Measurements from ENCODE around the gene STON2. TPM values are rescaled to one million over a fixed set of nuclear protein-coding genes. Genes with fewer than 3 reads are reported as not detected.

The STON2 gene
- total RNA-seq, 4 donors from 2014 or later, result 10.5 to 37.4 (median 14.8) TPM

DNA sequence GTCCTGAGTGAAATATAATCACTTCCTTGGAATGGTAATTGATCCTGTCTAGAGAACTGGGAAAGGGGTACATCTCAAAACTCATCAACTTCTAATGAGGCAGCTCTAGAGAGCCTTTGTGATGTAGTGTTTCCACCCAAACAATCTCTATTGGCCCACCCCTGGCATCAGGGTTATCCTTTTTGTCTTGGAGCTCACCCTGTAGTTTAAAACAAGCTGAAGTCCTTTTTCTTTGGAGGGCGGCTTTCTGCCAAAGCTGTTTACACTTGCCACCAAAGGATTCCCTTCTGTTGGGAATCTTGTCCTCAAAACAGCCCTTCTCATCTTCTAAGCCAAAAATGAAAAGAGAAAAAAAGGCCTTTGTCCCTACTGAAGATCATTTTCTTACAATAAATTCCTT is 118.8 kb downstream of the STON2 start:
- TF ChIP-seq, protein P1, sequence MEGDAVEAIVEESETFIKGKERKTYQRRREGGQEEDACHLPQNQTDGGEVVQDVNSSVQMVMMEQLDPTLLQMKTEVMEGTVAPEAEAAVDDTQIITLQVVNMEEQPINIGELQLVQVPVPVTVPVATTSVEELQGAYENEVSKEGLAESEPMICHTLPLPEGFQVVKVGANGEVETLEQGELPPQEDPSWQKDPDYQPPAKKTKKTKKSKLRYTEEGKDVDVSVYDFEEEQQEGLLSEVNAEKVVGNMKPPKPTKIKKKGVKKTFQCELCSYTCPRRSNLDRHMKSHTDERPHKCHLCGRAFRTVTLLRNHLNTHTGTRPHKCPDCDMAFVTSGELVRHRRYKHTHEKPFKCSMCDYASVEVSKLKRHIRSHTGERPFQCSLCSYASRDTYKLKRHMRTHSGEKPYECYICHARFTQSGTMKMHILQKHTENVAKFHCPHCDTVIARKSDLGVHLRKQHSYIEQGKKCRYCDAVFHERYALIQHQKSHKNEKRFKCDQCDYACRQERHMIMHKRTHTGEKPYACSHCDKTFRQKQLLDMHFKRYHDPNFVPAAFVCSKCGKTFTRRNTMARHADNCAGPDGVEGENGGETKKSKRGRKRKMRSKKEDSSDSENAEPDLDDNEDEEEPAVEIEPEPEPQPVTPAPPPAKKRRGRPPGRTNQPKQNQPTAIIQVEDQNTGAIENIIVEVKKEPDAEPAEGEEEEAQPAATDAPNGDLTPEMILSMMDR (IDR thresholded peaks at IDR 0.05; ENCODE audit: low read depth), result no peak

DNA sequence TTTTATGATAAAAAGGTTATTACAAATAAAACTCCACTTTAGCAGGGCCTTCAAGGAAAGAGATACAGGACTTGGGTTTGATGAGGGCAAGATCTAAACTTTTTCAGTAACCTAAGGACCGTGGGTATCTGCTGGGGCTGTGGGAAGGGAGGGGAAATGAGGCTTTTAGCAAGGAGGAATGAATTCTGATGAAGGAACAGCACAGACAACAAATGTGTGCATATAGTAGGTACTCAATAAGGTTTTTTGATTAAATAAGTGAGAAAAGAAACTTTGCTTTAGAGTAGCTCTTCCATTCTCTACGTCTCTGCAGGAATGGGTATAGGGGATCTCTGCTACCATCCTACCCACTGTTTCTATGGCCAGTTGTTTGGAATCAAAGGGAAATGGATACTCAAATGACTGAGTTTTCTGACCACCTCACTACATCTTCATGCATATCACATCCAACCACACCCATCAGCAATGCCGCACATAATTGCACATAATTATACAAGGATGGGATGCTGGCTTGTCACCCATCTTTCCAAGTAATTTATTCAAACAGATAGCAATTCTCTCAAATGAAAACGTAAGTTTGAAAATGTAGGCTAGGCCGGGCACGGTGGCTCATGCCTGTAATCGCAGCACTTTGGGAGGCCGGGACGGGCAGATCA is 119.9 kb downstream of the STON2 start:
- TF ChIP-seq, protein P1 (IDR thresholded peaks at IDR 0.05; ENCODE audit: low read depth), result no peak

DNA sequence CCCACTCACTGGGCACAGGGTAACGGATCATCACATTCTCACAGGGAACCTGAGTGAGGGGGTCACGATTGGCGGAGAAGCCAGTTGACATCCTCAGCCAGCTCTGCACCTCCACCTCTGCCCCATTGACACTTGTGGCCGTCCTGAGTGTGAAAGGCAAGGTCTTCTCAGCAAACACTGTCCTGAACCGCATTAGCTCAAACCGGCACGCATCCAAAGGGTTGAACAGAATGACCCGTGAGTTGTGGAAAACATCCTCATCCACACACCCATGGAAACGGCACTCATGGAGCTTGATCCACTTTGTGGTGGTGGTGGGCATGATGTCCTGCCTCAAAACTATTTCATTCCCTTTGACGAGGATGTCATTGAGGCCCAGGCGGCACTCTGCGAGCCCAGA is 123.0 kb downstream of the STON2 start:
- TF ChIP-seq, protein P1 (IDR thresholded peaks at IDR 0.05; ENCODE audit: low read depth), result no peak

DNA sequence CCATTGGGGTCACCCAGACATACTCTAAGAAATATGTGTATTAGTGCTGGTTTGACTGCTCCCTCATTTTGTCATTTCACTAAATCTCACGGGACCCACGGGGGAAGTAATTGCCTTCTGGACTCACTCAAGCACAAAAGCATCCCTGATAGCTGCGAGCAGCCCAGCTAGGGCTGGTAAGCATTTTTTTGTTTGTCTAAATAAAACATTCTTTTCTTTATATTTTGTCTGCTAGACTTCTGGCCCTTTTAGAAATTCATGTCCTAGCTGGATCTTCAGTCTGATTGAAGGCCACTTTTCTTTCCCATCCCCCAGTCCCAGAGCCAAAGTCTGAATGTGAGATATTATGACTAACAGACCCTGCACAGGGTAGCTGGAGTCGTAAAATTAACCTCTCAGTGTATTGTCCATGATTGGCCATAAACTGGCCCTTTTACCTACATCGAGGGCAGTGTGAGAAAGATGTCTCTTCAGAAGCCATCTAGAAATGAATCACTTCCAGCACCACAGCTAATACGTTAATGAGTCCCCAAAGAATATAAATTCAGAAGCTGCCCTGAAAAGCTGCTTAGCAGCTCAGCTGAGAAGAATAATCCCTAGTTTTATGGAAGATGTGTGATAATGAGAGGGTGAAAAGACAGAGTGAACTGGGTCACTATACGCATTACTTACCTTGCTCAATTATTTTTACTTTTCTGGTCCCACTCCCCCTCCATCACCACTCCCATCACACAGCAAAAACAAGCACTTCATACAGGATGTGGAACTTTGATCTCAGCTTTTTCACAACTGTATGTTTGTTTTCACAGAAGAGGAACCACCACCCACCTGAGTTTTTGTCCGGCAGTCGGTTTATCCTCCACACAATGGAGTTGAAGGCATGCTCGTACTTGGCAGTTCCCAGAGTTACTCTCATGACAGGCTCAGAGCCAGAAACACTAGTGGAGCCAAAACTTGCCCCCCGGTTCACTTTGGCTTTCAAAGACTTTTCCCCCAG is 123.8 kb downstream of the STON2 start:
- TF ChIP-seq, protein P1 (IDR thresholded peaks at IDR 0.05; ENCODE audit: low read depth), result no peak

DNA sequence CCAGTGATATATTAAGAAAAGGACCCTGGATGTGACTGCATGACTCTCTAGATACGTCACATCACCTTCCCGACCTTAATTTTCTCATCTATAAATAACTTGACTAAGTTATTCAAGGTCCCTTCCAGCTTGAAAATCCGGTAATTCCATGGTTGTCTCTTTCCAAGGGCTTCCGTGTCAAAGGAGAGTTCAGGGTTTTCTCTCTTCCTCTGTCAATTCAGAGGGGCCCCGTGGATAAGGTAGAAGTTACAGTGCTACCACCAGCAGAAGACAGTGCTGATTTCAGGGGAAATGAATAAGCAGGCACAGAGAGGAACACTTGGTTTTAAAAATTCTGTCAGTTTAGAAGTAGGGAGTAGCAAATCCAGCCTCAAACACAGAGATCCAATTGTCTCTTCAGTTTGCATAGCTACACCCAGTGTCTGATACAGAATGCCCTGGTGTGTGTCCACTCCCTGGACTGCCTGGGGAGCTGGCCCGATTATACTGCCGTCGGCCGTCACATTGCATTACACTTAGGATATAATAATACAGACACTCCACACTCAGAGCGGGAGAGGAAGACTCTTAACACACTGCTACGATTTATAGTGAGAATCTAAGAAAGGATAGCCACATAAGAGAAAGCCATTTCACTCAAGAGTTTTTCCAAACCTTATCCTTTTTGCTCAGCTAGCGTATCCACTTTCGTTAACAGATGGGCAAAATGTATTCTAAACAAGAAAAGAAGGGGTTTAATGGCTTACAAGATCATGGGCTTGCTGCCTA is 124.6 kb downstream of the STON2 start:
- TF ChIP-seq, protein P1 (IDR thresholded peaks at IDR 0.05; ENCODE audit: low read depth), result no peak

DNA sequence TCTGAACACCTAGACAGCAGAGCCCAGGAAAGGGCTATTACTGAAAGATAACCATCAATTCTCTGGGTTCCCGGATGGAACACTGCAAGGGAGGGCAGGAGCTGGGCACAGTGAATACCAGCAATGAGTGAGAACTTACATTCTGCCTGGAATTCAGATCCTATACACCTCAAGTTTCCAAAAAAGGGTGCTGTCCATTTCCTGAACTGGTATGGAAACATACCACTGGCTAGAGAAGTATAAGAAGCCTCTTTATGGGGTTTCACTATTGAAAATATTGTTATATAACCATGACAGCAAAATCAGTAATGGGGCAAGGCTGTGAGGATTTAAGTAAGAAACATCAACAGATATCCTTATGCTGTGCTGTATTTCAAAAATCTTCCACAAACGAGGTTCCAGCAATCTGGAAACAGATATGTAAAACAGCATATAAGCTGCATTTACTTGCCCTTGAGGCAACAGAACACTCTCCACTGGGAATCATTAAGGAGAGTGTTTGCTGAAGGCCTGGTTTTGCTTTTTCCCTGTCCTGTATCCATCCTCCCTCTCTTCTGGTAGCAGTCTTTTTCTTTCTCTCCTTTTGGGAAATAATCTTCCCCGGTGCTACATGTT is 126.1 kb downstream of the STON2 start:
- TF ChIP-seq, protein P1 (IDR thresholded peaks at IDR 0.05; ENCODE audit: low read depth), result no peak

All from subcutaneous adipose tissue (tissue), 4 donors.